Neural cell (in vitro differentiated cells): ENCODE measurements around the gene RALA.

ENCODE experiments used
- CTCF ChIP-seq: fragments of 450-650 bp; IDR thresholded peaks from 2 replicates; pipeline ENCODE4 v1.5.1; 2014; ENCODE audit warnings: antibody characterized with exemption, mild to moderate bottlenecking, moderate library complexity; ENCODE audit not compliant: poor library complexity, severe bottlenecking
- EP300 ChIP-seq: fragments of 450-650 bp; conservative IDR thresholded peaks from 2 replicates; pipeline ENCODE4 v1.6.1; 2014; ENCODE audit warnings: antibody characterized with exemption, mild to moderate bottlenecking, moderate library complexity; ENCODE audit not compliant: poor library complexity, severe bottlenecking
- EZH2 ChIP-seq: fragments of 200-600, 300-800 bp; shearing (Covaris generic), sonication (generic); IDR thresholded peaks from 2 replicates; pipeline ENCODE4 v1.6.1; 2014; ENCODE audit warnings: antibody characterized with exemption, low read length, borderline replicate concordance, mild to moderate bottlenecking; ENCODE audit not compliant: insufficient read depth, poor library complexity, severe bottlenecking
- POLR2AphosphoS5 ChIP-seq: IDR thresholded peaks from 2 replicates; pipeline ENCODE4 v1.6.1; 2012
- RAD21 ChIP-seq: fragments of 450-650 bp; conservative IDR thresholded peaks from 2 replicates; pipeline ENCODE4 v1.6.1; 2014; ENCODE audit warnings: antibody characterized with exemption, mild to moderate bottlenecking, moderate library complexity
- SMC3 ChIP-seq: fragments of 450-650 bp; conservative IDR thresholded peaks from 2 replicates; pipeline ENCODE4 v1.6.1; 2014; ENCODE audit warnings: antibody characterized with exemption, mild to moderate bottlenecking, moderate library complexity; ENCODE audit not compliant: poor library complexity
- TAF1 ChIP-seq: IDR thresholded peaks from 2 replicates; pipeline ENCODE4 v1.6.1; 2012; ENCODE audit warnings: low read depth

- TF ChIP-seq POLR2AphosphoS5: no peak
- no peak for TF ChIP-seq EP300
- no peak for TF ChIP-seq EZH2
- no peak for TF ChIP-seq CTCF
- TF ChIP-seq TAF1: no peak
- TF ChIP-seq SMC3: no peak
- TF ChIP-seq RAD21: no peak
Measured at GRCh38 chr7:39620486-39620885, 2.9 kb upstream of the RALA start.
